Large intestine (tissue), 3 donors: ENCODE measurements around the gene EGFR. TPM values are rescaled to one million over a fixed set of nuclear protein-coding genes. Genes with fewer than 3 reads are reported as not detected.
A peak's percentile ranks its signal among the peaks of the same experiment; 100 is the strongest.

ENCODE experiments used
- DNase-seq, 2 donors: peaks; one replicate each; pipeline versions ENCODE4 v3.0.0 to v3.0.0-alpha.2; 2013
- H3K27ac ChIP-seq: one replicate; pipeline ENCODE4 v1.5.1; 2013; ENCODE audit warnings: low read length
- H3K27me3 ChIP-seq: 2 replicates; pipeline ENCODE4 v1.6.1; 2013; ENCODE audit warnings: low read length; ENCODE audit not compliant: control insufficient read depth, insufficient read depth
- H3K36me3 ChIP-seq: 2 replicates; pipeline ENCODE4 v1.6.1; 2013; ENCODE audit warnings: low read length; ENCODE audit not compliant: control insufficient read depth, insufficient read depth
- H3K4me1 ChIP-seq: one replicate; pipeline ENCODE4 v1.6.1; 2013; ENCODE audit warnings: low read length; ENCODE audit not compliant: control insufficient read depth, insufficient read depth
- H3K4me3 ChIP-seq: one replicate; pipeline ENCODE4 v1.5.1; 2013; ENCODE audit warnings: low read length
- H3K9me3 ChIP-seq: one replicate; pipeline ENCODE4 v1.6.1; 2013; ENCODE audit warnings: mild to moderate bottlenecking, low read depth, low read length, moderate library complexity; ENCODE audit not compliant: control insufficient read depth
- WGBS: methylation state at CpG from one replicate; pipeline ENCODE4 v1.1.5; 2013; ENCODE audit warnings: low lambda C conversion rate; ENCODE audit not compliant: insufficient coverage; 5-methylcytosine and 5-hydroxymethylcytosine counted together
- polyA plus RNA-seq: library from polyadenylated mRNA; unstranded; fragments of 120-200 nt; gene quantifications from one replicate; pipeline ENCODE4 v1.2.1, GENCODE V29; 2013

EGFR gene
- polyA plus RNA-seq, 1 donor, result 22.9 TPM

DNA sequence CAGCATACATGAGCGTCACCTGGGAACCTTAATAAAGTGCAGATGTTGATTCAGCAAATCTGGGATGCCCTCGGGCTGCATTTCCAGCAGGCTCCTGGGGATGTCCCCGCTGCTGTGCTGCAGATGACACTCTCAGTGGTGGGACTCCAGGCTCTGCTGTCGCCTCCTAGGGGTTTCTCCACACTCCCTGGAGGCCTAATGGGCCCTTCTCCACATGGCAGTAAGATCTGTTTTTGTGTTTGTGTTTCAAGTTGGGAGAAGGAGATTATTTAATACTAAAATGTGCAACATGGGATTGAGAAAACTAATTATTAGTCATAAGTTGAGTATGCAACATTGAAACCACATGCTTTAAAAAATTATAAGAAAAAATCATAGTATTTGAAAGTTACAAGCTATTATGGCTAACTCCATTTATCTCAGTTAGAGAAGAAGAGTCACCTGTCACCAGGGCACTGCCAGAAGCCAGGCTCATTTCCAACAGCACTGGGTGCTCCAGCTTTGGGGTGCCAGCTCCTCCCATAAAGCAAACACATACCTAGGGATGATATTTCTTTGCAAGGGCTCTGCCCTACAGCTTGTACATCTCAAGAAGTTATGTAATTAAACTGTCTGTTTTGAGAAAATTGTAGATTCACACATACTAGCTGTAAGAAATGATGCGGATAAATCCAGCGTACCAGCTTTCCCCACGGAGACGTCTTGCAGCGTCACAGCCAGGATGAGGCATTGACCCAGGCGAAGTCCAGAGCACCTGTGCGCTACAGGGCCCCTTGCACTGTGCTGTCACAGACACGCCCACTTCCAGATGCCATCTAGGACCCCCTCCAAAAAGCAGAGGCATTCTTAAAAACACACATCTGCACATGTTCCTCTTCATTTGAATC lies 106.4 kb downstream of the EGFR start:
- no peak for DNase-seq
- Histone ChIP-seq H3K27me3 (no peaks in the 10 kb centered on the region), H3K36me3 (no peaks in the 10 kb centered on the region), H3K4me3 (no peak overlapping the region), H3K4me1 (peaks cover 22% of the 10 kb centered on the region), H3K9me3 (no peaks in the 10 kb centered on the region), H3K27ac (no peak overlapping the region)
- no CpG with 5 or more reads among the region's 12 CpGs for WGBS

DNA sequence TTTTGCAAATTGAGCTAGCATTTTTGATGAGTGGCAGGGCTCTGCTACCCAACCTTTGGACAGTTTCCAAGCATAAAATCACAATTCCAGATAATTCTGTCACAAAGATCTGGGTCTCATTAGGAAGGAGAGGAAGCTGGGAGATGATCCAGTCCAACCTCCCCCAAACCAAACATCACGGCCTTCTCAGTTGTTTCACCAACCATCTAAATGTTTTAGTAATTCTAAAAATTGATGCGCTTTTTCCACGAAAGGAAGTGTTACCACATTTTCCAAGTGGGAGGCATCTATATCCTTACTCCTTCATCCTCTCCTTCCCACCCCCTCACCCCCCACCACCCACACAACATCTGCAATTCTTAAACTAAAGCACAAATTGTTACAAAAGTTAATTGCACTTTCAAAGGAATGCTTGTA lies 108.3 kb downstream of the EGFR start:
- H3K4me1 ChIP-seq, result peaks cover 32% of the 10 kb centered on the region
- WGBS, result 80% methylated on average over 2 of the region's 3 CpGs
- no peak for DNase-seq
- no peaks in the 10 kb centered on the region for H3K36me3 ChIP-seq
- no peak overlapping the region for H3K27ac ChIP-seq
- H3K4me3 ChIP-seq, result no peak overlapping the region
- no peaks in the 10 kb centered on the region for H3K27me3 ChIP-seq
- H3K9me3 ChIP-seq, result no peaks in the 10 kb centered on the region

DNA sequence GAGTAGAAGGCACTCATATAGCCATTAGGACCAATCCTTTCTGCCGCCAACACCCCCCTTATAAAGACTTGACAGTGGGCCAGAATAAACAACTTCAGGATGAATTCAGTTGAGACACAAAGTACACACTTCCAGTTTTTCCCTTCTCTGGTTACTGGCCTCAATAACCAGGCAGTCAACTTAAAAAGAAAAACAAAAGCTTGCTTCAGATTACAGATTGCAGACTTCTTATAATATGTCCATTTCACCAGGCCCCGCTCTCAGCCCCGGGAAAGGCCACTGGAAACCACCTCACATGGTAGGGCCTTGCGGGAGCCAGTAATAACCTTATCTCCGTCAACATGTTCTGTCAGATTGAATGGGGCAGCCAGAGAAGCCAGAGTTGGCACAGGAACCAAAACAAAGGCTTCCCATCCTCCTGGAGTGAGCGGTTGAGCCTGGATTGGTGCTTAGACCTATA lies 108.8 kb downstream of the EGFR start:
- Histone ChIP-seq H3K4me3 (no peak overlapping the region), H3K27me3 (no peaks in the 10 kb centered on the region), H3K9me3 (no peaks in the 10 kb centered on the region), H3K36me3 (no peaks in the 10 kb centered on the region), H3K4me1 (peaks cover 37% of the 10 kb centered on the region), H3K27ac (peak overlapping the region; percentile 18)
- DNase-seq, result peak in 1 of 2 donors; percentile 68
- no CpG with 5 or more reads among the region's 6 CpGs for WGBS

DNA sequence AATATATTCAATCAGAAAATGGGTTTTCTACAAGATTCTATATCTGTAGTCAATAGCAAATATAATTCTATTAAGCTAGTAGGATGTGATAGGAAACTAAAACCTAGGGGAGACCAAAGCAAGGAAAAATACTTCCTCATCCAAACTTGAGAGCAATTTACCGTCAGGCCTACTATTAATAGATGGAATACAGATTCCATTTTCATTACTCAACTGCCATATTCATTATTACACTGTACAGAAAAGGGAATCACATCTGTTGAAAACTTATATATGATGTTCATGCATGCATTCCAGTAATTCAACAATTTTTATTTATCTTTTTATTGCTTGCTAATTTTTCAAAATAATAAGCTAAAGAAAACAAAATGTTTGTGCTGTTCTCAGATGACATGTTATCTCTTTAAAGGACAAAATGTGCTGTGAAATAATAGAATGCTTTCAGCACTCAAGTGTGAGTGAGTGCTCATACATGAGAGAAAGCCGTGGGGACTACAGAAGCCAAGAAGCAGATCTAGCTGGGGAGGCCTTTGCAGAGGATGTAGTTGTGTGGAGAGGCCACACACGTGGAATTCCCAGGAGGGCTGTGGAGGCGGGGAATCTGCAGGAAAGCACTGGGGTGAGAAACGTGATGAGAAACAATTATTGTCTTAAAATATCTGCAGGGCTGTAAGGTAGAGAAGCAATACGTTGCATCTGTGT lies 110.0 kb downstream of the EGFR start:
- WGBS, result 40% methylated on average over 2 of the region's 6 CpGs
- Histone ChIP-seq H3K4me3 (no peak overlapping the region), H3K36me3 (no peaks in the 10 kb centered on the region), H3K27ac (peak overlapping the region; percentile 89), H3K27me3 (no peaks in the 10 kb centered on the region), H3K9me3 (no peaks in the 10 kb centered on the region), H3K4me1 (peaks cover 44% of the 10 kb centered on the region)
- peak in 1 of 2 donors; percentile 31 for DNase-seq

DNA sequence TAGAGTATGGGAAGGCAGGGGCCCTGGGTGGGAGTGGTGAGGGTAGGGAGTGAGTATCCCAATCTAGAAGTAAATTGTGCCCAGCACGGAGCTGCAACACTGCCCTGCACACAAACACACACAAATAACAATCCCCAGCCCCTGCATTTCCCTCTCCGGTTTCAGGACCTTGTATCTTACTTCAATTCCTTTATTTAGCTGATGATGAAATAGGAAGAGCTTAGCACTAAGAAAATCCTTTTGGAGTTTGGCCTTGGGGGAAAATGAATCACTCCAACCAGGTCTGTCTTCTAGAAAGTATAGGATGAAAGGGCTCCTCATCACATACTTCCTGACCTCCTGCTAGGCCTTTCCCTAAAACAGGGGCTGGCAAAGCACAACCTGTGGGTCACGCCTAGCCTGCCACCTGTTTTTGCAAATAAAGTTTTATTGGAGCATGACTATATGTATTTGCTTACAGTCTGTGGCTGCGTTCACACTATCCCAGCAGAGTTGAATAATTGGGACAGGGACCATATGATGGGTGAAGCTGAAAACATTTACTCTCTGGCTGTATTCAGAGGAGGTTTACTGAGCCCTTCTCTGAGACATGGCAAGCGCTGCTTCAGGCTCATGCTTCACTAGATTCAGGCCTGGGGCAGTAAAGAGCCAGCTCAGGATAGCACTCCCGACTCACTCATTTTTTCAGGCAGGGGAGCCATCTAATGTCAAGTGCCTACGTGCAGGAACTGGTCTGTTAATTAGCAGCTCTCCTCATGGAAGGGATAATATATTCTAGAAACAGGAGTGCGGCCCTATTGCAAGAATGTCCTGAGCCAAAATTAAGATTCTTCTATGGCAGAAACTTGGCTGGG lies 111.0 kb downstream of the EGFR start:
- Histone ChIP-seq H3K27me3 (no peaks in the 10 kb centered on the region), H3K4me3 (no peak overlapping the region), H3K9me3 (no peaks in the 10 kb centered on the region), H3K4me1 (peaks cover 44% of the 10 kb centered on the region), H3K36me3 (no peaks in the 10 kb centered on the region), H3K27ac (peak overlapping the region; percentile 89)
- DNase-seq, result peak in 1 of 2 donors; percentile 64
- WGBS, result no CpG with 5 or more reads among the region's 8 CpGs

DNA sequence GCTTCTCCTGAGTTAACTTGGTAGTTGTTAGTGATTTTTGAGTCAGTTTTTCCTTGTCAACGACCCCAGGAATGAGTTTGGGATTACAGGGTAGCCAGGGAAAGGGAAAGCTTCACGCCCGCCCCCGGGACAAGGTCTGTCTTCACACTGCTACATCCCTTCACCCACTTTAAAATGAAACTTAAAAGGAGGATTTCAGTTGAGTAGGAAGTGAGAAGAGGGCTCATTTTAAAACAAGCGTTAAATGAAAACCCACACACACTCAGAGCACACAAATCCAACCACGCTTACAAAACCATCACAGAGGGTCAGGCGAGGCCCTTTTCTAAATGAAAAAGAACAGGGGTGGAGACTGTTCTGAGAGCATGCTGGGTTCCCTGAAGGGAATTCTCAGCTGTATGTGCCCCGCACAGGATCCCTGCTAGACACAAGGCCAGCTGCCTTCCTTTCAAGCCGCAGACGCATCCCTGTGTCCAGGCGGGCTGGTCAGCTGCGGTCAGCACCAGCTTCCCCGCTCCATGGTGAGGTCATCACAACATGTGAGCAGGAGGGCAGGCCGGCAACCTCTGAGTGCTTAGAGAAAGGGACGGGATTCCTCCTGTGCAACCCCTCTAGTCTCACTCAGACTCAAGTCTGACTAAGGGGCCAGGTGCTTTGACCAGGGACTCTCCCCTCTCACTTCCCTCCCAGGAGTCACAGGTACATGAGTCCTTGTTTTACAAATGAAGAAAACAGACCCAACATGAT lies 111.8 kb downstream of the EGFR start:
- DNase-seq, result peak in 1 of 2 donors; percentile 52
- Histone ChIP-seq H3K36me3 (no peaks in the 10 kb centered on the region), H3K27ac (peak overlapping the region; percentile 89), H3K9me3 (no peaks in the 10 kb centered on the region), H3K4me1 (peaks cover 44% of the 10 kb centered on the region), H3K4me3 (no peak overlapping the region), H3K27me3 (no peaks in the 10 kb centered on the region)
- no CpG with 5 or more reads among the region's 15 CpGs for WGBS

DNA sequence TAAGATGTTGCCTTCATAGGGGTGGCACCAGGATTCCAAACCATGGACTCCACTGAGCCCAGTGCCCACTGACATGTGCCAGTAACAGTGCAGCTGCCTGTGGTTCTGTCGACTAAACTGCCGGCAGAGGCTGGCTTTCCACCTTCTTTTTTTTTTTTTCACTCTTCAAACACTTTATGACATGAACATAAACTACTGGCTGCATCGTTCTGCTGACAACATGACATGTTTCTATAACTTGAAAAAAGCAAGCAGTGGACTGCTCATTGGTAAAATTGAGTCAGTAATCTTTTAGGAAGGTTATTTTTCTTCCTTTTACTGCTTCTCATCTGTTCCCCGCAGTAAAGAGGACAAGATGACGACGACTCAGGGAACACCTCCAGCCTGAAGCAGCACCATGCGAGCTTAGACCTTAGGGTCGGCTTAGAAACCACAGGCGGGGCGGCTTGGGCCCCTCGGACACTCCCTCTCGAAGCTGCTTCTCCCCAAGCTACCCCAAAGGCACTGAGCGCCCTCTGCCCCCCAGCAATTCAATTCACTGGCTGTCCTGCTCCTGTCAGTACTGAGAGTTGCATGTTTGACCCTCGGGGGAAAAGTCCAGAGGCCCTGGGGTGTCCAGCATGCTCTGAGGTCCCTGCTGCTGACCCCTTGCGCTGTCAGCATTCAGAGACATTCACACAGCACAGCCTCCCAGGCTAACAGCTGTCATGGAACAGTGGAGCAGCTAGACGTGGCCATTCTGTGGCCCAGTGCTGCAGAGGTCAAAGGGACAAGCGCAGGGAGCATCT lies 112.5 kb downstream of the EGFR start:
- Histone ChIP-seq H3K4me1 (peaks cover 44% of the 10 kb centered on the region), H3K9me3 (no peaks in the 10 kb centered on the region), H3K4me3 (no peak overlapping the region), H3K27me3 (no peaks in the 10 kb centered on the region), H3K27ac (peak overlapping the region; percentile 89), H3K36me3 (no peaks in the 10 kb centered on the region)
- DNase-seq, result peak; percentile 75 to 82
- WGBS, result no CpG with 5 or more reads among the region's 17 CpGs

DNA sequence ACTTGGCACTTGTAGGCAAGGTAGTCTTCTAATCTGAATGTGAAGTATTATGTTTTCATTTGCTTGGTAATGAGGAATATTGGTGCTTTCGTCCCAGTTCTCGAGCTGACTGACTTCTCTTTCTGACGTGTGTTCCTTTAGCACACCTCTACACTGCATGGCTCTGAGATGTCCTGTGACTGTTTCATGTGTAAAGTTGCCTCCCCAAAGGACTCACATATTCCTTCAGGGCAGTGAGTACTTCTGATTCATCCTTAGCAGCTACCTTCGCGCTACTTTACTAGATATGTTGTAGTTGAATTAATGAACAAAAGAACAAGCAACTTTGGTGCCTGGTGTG lies 113.7 kb downstream of the EGFR start:
- Histone ChIP-seq H3K9me3 (no peaks in the 10 kb centered on the region), H3K4me1 (peaks cover 44% of the 10 kb centered on the region), H3K27ac (peak overlapping the region; percentile 89), H3K36me3 (no peaks in the 10 kb centered on the region), H3K4me3 (no peak overlapping the region), H3K27me3 (no peaks in the 10 kb centered on the region)
- 100% methylated on average over 2 of the region's 5 CpGs for WGBS
- no peak for DNase-seq

DNA sequence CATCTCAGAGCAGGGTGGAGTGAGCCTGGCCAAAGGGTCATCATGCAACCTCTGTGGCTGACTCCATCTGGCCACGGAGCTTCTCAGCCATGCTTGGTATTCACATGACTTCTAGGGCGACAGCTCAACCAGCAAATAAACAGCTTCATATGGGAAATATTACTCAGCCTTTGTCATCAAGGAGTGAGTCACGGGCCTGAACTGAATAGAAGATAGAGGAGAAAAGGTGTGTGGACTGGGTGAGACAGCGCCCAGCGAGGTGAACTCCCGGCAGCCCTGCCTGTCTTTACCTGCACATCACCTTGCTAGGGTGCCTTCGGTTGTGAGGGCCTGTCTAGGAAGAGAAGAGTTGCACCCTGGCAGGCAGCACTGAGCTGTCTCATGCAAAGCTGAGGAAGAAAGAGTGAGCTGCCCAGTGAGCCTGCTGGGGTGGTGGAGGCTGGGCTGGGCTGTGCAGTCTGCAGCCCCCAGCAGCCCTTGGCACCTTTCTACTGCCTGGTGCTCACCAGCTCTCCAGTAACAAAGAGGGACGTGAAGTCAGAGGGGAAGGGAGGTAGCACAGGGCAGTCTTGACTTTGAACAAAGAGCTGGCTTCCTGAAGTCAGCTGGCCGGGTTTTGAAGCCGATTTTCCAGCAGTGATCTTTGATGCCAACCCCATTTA lies 114.2 kb downstream of the EGFR start:
- H3K27ac ChIP-seq, result peak overlapping the region; percentile 89
- peaks cover 44% of the 10 kb centered on the region for H3K4me1 ChIP-seq
- H3K4me3 ChIP-seq, result no peak overlapping the region
- peak; percentile 67 to 85 for DNase-seq
- H3K36me3 ChIP-seq, result no peaks in the 10 kb centered on the region
- no peaks in the 10 kb centered on the region for H3K27me3 ChIP-seq
- no peaks in the 10 kb centered on the region for H3K9me3 ChIP-seq
- WGBS, result no CpG with 5 or more reads among the region's 10 CpGs
